Loucy (cell line): ENCODE measurements around the gene ZNF302.

Source experiments
- H2AFZ ChIP-seq: fragments of 200-600 bp; sonication (generic); 2 replicates; pipeline ENCODE4 v1.6.0; 2016; ENCODE audit warnings: antibody characterized with exemption, mild to moderate bottlenecking, low read length, moderate library complexity
- H3F3A ChIP-seq: fragments of 200-600 bp; 2 replicates; pipeline ENCODE4 v1.6.0; 2016; ENCODE audit warnings: antibody characterized with exemption, low read depth, mild to moderate bottlenecking
- H3K27me3 ChIP-seq: fragments of 200-600 bp; sonication (generic); 2 replicates; pipeline ENCODE4 v1.6.1; 2014; ENCODE audit warnings: low read length, mild to moderate bottlenecking; ENCODE audit not compliant: insufficient read depth, poor library complexity, severe bottlenecking
- H3K36me3 ChIP-seq: fragments of 200-600 bp; sonication (generic); 2 replicates; pipeline ENCODE4 v1.6.1; 2016; ENCODE audit warnings: low read length; ENCODE audit not compliant: insufficient read depth
- H3K4me1 ChIP-seq: fragments of 200-600 bp; sonication (generic); 2 replicates; pipeline ENCODE4 v1.5.1; 2014; ENCODE audit warnings: low read length, mild to moderate bottlenecking; ENCODE audit not compliant: insufficient read depth, poor library complexity, severe bottlenecking
- H3K4me2 ChIP-seq: fragments of 200-600 bp; sonication (generic); 2 replicates; pipeline ENCODE4 v1.6.0; 2014; ENCODE audit warnings: antibody characterized with exemption, low read length, low read depth, mild to moderate bottlenecking; ENCODE audit not compliant: poor library complexity, severe bottlenecking
- H3K4me3 ChIP-seq: fragments of 200-600 bp; sonication (generic); 2 replicates; pipeline ENCODE4 v1.5.1; 2014; ENCODE audit warnings: low read length, mild to moderate bottlenecking, mixed read lengths; ENCODE audit not compliant: poor library complexity, severe bottlenecking
- H3K79me2 ChIP-seq: fragments of 200-600 bp; sonication (generic); 2 replicates; pipeline ENCODE4 v1.6.1; 2014; ENCODE audit warnings: low read length; ENCODE audit not compliant: insufficient read depth
- H3K9ac ChIP-seq: fragments of 200-600 bp; sonication (generic); 2 replicates; pipeline ENCODE4 v1.6.0; 2014; ENCODE audit warnings: mild to moderate bottlenecking, low read depth, low read length, moderate library complexity; ENCODE audit not compliant: poor library complexity, severe bottlenecking
- H3K9me2 ChIP-seq: fragments of 200-600 bp; sonication (generic); replicated peaks from 2 replicates; pipeline ENCODE4 v1.6.1; 2016; ENCODE audit warnings: low read depth, low read length, mixed read lengths
- H3K9me3 ChIP-seq: fragments of 200-600 bp; sonication (generic); 2 replicates; pipeline ENCODE4 v1.6.1; 2014; ENCODE audit warnings: mild to moderate bottlenecking, antibody characterized with exemption, low read length, low read depth; ENCODE audit not compliant: insufficient read depth
- H4K20me1 ChIP-seq: fragments of 200-600 bp; sonication (generic); 2 replicates; pipeline ENCODE4 v1.6.0; 2014; ENCODE audit warnings: antibody characterized with exemption, low read length, mild to moderate bottlenecking; ENCODE audit not compliant: insufficient read depth, poor library complexity, severe bottlenecking
- CTCF ChIP-seq: fragments of 200-600 bp; sonication (generic); conservative IDR thresholded peaks from 2 replicates; pipeline ENCODE4 v1.5.1; 2014; ENCODE audit warnings: mild to moderate bottlenecking, antibody characterized with exemption, low read length
- EZH2phosphoT487 ChIP-seq: fragments of 200-600 bp; IDR thresholded peaks from 2 replicates; pipeline ENCODE4 v1.6.1; 2018; ENCODE audit warnings: antibody characterized with exemption, mild to moderate bottlenecking, moderate library complexity, borderline replicate concordance

The ZNF302 gene

GRCh38 chr19:34642241-34642640, 35.2 kb upstream of the ZNF302 start:
- no peaks in the 10 kb centered on the region for H3K36me3 ChIP-seq
- no peak overlapping the region for H3K4me3 ChIP-seq
- no peaks in the 10 kb centered on the region for H3F3A ChIP-seq
- TF ChIP-seq EZH2phosphoT487 = no peak
- no peak for TF ChIP-seq CTCF
- no peak overlapping the region for H3K9ac ChIP-seq
- H4K20me1 ChIP-seq = no peaks in the 10 kb centered on the region
- no peaks in the 10 kb centered on the region for H3K27me3 ChIP-seq
- no peaks in the 10 kb centered on the region for H3K9me3 ChIP-seq
- no peak overlapping the region for H3K4me2 ChIP-seq
- H2AFZ ChIP-seq = no peak overlapping the region
- no peaks in the 10 kb centered on the region for H3K4me1 ChIP-seq
- no peaks in the 10 kb centered on the region for H3K9me2 ChIP-seq
- H3K79me2 ChIP-seq = no peaks in the 10 kb centered on the region

GRCh38 chr19:34644991-34645461, 32.5 kb upstream of the ZNF302 start:
- H3K9me3 ChIP-seq = no peaks in the 10 kb centered on the region
- H3K9me2 ChIP-seq = no peaks in the 10 kb centered on the region
- no peaks in the 10 kb centered on the region for H3K36me3 ChIP-seq

GRCh38 chr19:34645551-34645950, 31.9 kb upstream of the ZNF302 start:
- no peaks in the 10 kb centered on the region for H3K79me2 ChIP-seq
- H3K4me1 ChIP-seq = no peaks in the 10 kb centered on the region
- no peak overlapping the region for H3K4me3 ChIP-seq
- H3K9ac ChIP-seq = no peak overlapping the region
- H3K9me2 ChIP-seq = no peaks in the 10 kb centered on the region
- TF ChIP-seq EZH2phosphoT487 = no peak
- TF ChIP-seq CTCF = no peak
- no peak overlapping the region for H3K4me2 ChIP-seq
- H3K9me3 ChIP-seq = no peaks in the 10 kb centered on the region
- no peaks in the 10 kb centered on the region for H3K27me3 ChIP-seq
- H3F3A ChIP-seq = no peaks in the 10 kb centered on the region
- H3K36me3 ChIP-seq = no peaks in the 10 kb centered on the region
- H4K20me1 ChIP-seq = no peaks in the 10 kb centered on the region
- H2AFZ ChIP-seq = no peak overlapping the region

More at GRCh38 chr19:34644991-34645461, 32.5 kb upstream of the ZNF302 start:
- no peaks in the 10 kb centered on the region for H3K4me1 ChIP-seq
- H3K9ac ChIP-seq = no peak overlapping the region
- no peak overlapping the region for H3K4me2 ChIP-seq
- no peaks in the 10 kb centered on the region for H3K79me2 ChIP-seq
- H3K4me3 ChIP-seq = no peak overlapping the region
- H3K27me3 ChIP-seq = no peaks in the 10 kb centered on the region
- no peak overlapping the region for H2AFZ ChIP-seq
- TF ChIP-seq CTCF (no peak), EZH2phosphoT487 (no peak)
- no peaks in the 10 kb centered on the region for H3F3A ChIP-seq
- H4K20me1 ChIP-seq = no peaks in the 10 kb centered on the region
